OCI-LY7 (cell line): ENCODE data around the gene CRTAC1.

Experiments used
- EZH2phosphoT487 ChIP-seq: fragments of 200-600 bp; sonication (generic); IDR thresholded peaks from 2 replicates; pipeline ENCODE4 v1.6.1; 2018; ENCODE audit warnings: low read depth, borderline replicate concordance, mild to moderate bottlenecking, mixed run types, antibody characterized with exemption, low read length, moderate library complexity, mixed read lengths
- TF ChIP-seq, protein P1 (sequence below): fragments of 200-600 bp; sonication (generic); conservative IDR thresholded peaks from 2 replicates; pipeline ENCODE4 v1.5.1; 2014; ENCODE audit warnings: mild to moderate bottlenecking, antibody characterized with exemption, low read length, moderate library complexity, mixed read lengths

DNA sequence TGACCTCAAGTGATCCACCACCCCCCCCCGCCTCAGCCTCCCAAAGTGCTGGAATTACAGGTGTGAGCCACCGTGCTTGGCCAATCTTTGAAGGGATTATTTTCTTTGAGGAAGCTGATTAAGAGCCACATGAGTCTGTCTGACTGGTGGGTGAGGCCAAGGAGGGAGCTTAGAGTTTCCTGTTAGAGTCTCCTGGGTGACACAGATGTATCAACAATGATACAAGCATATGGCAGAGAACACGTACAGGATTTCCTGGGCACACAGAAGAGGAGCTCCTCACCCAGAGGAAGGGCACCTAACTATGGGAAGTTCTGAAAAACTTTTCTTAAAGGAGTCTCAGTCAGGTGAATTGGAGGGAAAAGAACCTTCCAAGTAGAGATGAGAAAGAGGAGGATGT, 111.4 kb downstream of the CRTAC1 start:
- TF ChIP-seq, protein P1, sequence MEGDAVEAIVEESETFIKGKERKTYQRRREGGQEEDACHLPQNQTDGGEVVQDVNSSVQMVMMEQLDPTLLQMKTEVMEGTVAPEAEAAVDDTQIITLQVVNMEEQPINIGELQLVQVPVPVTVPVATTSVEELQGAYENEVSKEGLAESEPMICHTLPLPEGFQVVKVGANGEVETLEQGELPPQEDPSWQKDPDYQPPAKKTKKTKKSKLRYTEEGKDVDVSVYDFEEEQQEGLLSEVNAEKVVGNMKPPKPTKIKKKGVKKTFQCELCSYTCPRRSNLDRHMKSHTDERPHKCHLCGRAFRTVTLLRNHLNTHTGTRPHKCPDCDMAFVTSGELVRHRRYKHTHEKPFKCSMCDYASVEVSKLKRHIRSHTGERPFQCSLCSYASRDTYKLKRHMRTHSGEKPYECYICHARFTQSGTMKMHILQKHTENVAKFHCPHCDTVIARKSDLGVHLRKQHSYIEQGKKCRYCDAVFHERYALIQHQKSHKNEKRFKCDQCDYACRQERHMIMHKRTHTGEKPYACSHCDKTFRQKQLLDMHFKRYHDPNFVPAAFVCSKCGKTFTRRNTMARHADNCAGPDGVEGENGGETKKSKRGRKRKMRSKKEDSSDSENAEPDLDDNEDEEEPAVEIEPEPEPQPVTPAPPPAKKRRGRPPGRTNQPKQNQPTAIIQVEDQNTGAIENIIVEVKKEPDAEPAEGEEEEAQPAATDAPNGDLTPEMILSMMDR = no peak
- no peak for TF ChIP-seq EZH2phosphoT487
